WTC11 (cell line): ENCODE data around the gene CAMKMT. TPM values are rescaled to one million over a fixed set of nuclear protein-coding genes. Genes with fewer than 3 reads are reported as not detected.

Experiments used
- ATAC-seq: fragments of 200-7000 bp; cut with Tn5 transposase; 2 replicates; pipeline ENCODE4 v1.10.0; 2021; ENCODE audit warnings: mild to moderate bottlenecking, moderate library complexity
- CTCF ChIA-PET: fragments of 300-600 bp; sonication (Branson Sonifier 250); formaldehyde crosslinking; loops from one replicate; lab custom pipeline; 2021; ENCODE audit warnings: antibody characterized with exemption; lab: Charles Lee
- POLR2A ChIA-PET: fragments of 350-600 bp; sonication (Branson Sonifier 250); formaldehyde crosslinking; loops from one replicate; lab custom pipeline; 2021; ENCODE audit warnings: antibody characterized with exemption; lab: Charles Lee
- DNase-seq: peaks from one replicate; pipeline ENCODE4 v3.0.0; 2021; ENCODE audit warnings: low spot score
- H3K27ac Mint-ChIP-seq: 2 replicates; pipeline ENCODE4 v1.8.0; 2021; ENCODE audit warnings: mixed read lengths
- H3K27me3 Mint-ChIP-seq: 2 replicates; pipeline ENCODE4 v1.8.0; 2021; ENCODE audit warnings: low read depth, mild to moderate bottlenecking, moderate library complexity, mixed read lengths
- H3K36me3 Mint-ChIP-seq: 2 replicates; pipeline ENCODE4 v1.8.0; 2021; ENCODE audit warnings: mixed read lengths
- H3K4me1 Mint-ChIP-seq: 2 replicates; pipeline ENCODE4 v1.8.0; 2022; ENCODE audit warnings: mixed read lengths
- H3K4me3 Mint-ChIP-seq: 2 replicates; pipeline ENCODE4 v1.8.0; 2021; ENCODE audit warnings: mild to moderate bottlenecking, moderate library complexity, mixed read lengths
- H3K9me3 Mint-ChIP-seq: 2 replicates; pipeline ENCODE4 v1.8.0; 2021; ENCODE audit warnings: mixed read lengths
- AR ChIP-seq: fragments of 250-450 bp; sonication (Bioruptor Pico); IDR thresholded peaks from 2 replicates; pipeline ENCODE4 v1.9.0; 2021; ENCODE audit warnings: mild to moderate bottlenecking
- ARID4B ChIP-seq: sonication (generic); formaldehyde crosslinking; IDR thresholded peaks from 2 replicates; pipeline ENCODE4 v1.8.0; 2023; ENCODE audit warnings: missing genetic modification reagents, mild to moderate bottlenecking, borderline replicate concordance
- ATF2 ChIP-seq: sonication (generic); formaldehyde crosslinking; IDR thresholded peaks from 2 replicates; pipeline ENCODE4 v1.8.1; 2022; ENCODE audit warnings: low read depth, missing genetic modification reagents, borderline replicate concordance
- ATF3 ChIP-seq: sonication (generic); formaldehyde crosslinking; conservative IDR thresholded peaks from 2 replicates; pipeline ENCODE4 v1.8.1; 2022; ENCODE audit warnings: mild to moderate bottlenecking, missing genetic modification reagents
- E2F4 ChIP-seq: sonication (generic); formaldehyde crosslinking; IDR thresholded peaks from 2 replicates; pipeline ENCODE4 v1.8.1; 2022; ENCODE audit warnings: low read depth, mild to moderate bottlenecking, moderate library complexity, missing genetic modification reagents, borderline replicate concordance
- FOXP1 ChIP-seq: sonication (generic); formaldehyde crosslinking; IDR thresholded peaks from 2 replicates; pipeline ENCODE4 v1.8.0; 2022; ENCODE audit warnings: missing genetic modification reagents, mild to moderate bottlenecking, moderate library complexity, borderline replicate concordance
- GRHL2 ChIP-seq: fragments of 250-450 bp; sonication (Bioruptor Pico); IDR thresholded peaks from 2 replicates; pipeline ENCODE4 v1.8.0; 2022; ENCODE audit warnings: mild to moderate bottlenecking, moderate library complexity; ENCODE audit not compliant: insufficient replicate concordance, severe bottlenecking
- HMGA2 ChIP-seq: fragments of 250-450 bp; sonication (Bioruptor Pico); IDR thresholded peaks from 2 replicates; pipeline ENCODE4 v1.4.0; 2021; ENCODE audit warnings: mild to moderate bottlenecking, moderate library complexity
- IRF2 ChIP-seq: sonication (generic); formaldehyde crosslinking; IDR thresholded peaks from 2 replicates; pipeline ENCODE4 v1.8.0; 2022; ENCODE audit warnings: low read depth, missing genetic modification reagents, borderline replicate concordance
- MYBL2 ChIP-seq: sonication (generic); formaldehyde crosslinking; IDR thresholded peaks from 2 replicates; pipeline ENCODE4 v1.8.1; 2023; ENCODE audit warnings: mild to moderate bottlenecking, moderate library complexity, missing genetic modification reagents
- NFATC4 ChIP-seq: fragments of 250-450 bp; sonication (Bioruptor Pico); IDR thresholded peaks from 2 replicates; pipeline ENCODE4 v1.9.0; 2021; ENCODE audit warnings: mild to moderate bottlenecking
- NFE2L1 ChIP-seq: sonication (generic); formaldehyde crosslinking; IDR thresholded peaks from 2 replicates; pipeline ENCODE4 v1.8.1; 2023; ENCODE audit warnings: missing genetic modification reagents
- STAT6 ChIP-seq: sonication (generic); formaldehyde crosslinking; conservative IDR thresholded peaks from 2 replicates; pipeline ENCODE4 v1.8.1; 2023; ENCODE audit warnings: mild to moderate bottlenecking, low read depth, missing genetic modification reagents, moderate library complexity
- ZMAT4 ChIP-seq: fragments of 250-450 bp; sonication (Bioruptor Pico); IDR thresholded peaks from 2 replicates; pipeline ENCODE4 v1.9.0; 2021; ENCODE audit warnings: mild to moderate bottlenecking
- ZNF263 ChIP-seq: sonication (generic); formaldehyde crosslinking; IDR thresholded peaks from 2 replicates; pipeline ENCODE4 v1.8.1; 2022; ENCODE audit warnings: low read depth, mild to moderate bottlenecking, moderate library complexity, missing genetic modification reagents
- ZNF317 ChIP-seq: sonication (generic); formaldehyde crosslinking; IDR thresholded peaks from 2 replicates; pipeline ENCODE4 v1.8.1; 2023; ENCODE audit warnings: low read depth, mild to moderate bottlenecking, moderate library complexity, missing genetic modification reagents, borderline replicate concordance
- ZNF671 ChIP-seq: fragments of 250-450 bp; sonication (Bioruptor Pico); IDR thresholded peaks from 2 replicates; pipeline ENCODE4 v1.8.0; 2021; ENCODE audit warnings: mild to moderate bottlenecking
- ZSCAN18 ChIP-seq: fragments of 250-450 bp; sonication (Bioruptor Pico); IDR thresholded peaks from 2 replicates; pipeline ENCODE4 v2.1.2; 2022; ENCODE audit warnings: mild to moderate bottlenecking, moderate library complexity
- total RNA-seq: library from RNA; stranded (reverse); gene quantifications from 3 replicates; pipeline ENCODE4 v1.2.3, GENCODE V29; 2021

The CAMKMT gene
- total RNA-seq, 1 experiment from 2014 or later = 20.6 TPM

GRCh38 chr2:44531289-44531688 is 169.5 kb downstream of the CAMKMT start (continued):
- TF ChIP-seq ATF3 (CRISPR knock-in tag) (no peak), ZNF671 (no peak), E2F4 (no peak), ZNF263 (CRISPR knock-in tag) (no peak), MYBL2 (CRISPR knock-in tag) (no peak)

- POLR2A ChIA-PET = no interaction called here
- no peak for TF ChIP-seq FOXP1 (CRISPR knock-in tag)
- no peak for TF ChIP-seq HMGA2 (CRISPR knock-in tag)
- TF ChIP-seq ARID4B = no peak
- TF ChIP-seq ZNF317 (CRISPR knock-in tag) = no peak
- TF ChIP-seq ZMAT4 (CRISPR knock-in tag) = no peak
- TF ChIP-seq ATF2 (CRISPR knock-in tag) = no peak
- TF ChIP-seq GRHL2 (CRISPR knock-in tag) = no peak
- no peak for TF ChIP-seq AR (CRISPR knock-in tag)
- no peak for TF ChIP-seq NFE2L1 (CRISPR knock-in tag)
- TF ChIP-seq STAT6 = no peak
- TF ChIP-seq IRF2 = no peak
- no peak for TF ChIP-seq NFATC4
- no peak for TF ChIP-seq ZSCAN18 (CRISPR knock-in tag)
Measured at GRCh38 chr2:44532031-44532430, 170.3 kb downstream of the CAMKMT start.

More at GRCh38 chr2:44532031-44532430, 170.3 kb downstream of the CAMKMT start:
- CTCF ChIA-PET = no interaction called here
- Mint-ChIP-seq H3K4me1 (peaks cover 6% of the 10 kb centered on the region), H3K27ac (no peak overlapping the region), H3K9me3 (peaks cover 6% of the 10 kb centered on the region; the same call in 1 of the 2 replicates), H3K4me3 (no peak overlapping the region), H3K36me3 (no peaks in the 10 kb centered on the region), H3K27me3 (no peaks in the 10 kb centered on the region)
- no peak for ATAC-seq
- no peak for DNase-seq
